Ovary (tissue), 9 donors: ENCODE measurements around the gene ACBD4. TPM values are rescaled to one million over a fixed set of nuclear protein-coding genes. Genes with fewer than 3 reads are reported as not detected.
A peak's percentile ranks its signal among the peaks of the same experiment; 100 is the strongest.

Source experiments
- DNase-seq, 5 donors: peaks; one replicate each; pipeline ENCODE4 v3.0.0-alpha.2; 2019 to 2020
- H3K27ac ChIP-seq, 2 donors: fragments of 200-600 bp; one replicate each; pipeline versions ENCODE4 v1.5.1 to v1.8.0; 2019 to 2022
- H3K27me3 ChIP-seq: fragments of 200-600 bp; one replicate; pipeline ENCODE4 v1.8.0; 2022
- H3K36me3 ChIP-seq: fragments of 200-600 bp; sonication (generic); one replicate; pipeline ENCODE4 v1.5.1; 2019
- H3K4me1 ChIP-seq: one replicate; pipeline ENCODE4 v1.8.1; 2013; ENCODE audit warnings: mild to moderate bottlenecking, moderate library complexity; ENCODE audit not compliant: insufficient read depth
- H3K4me3 ChIP-seq: fragments of 200-600 bp; sonication (generic); one replicate; pipeline ENCODE4 v1.5.1; 2017
- H3K9me3 ChIP-seq, 2 donors: fragments of 200-600 bp in 1 of 2; sonication (generic) in 1 of 2; one replicate each; pipeline versions ENCODE4 v1.5.1 to v1.8.1; 2013 to 2019; ENCODE audit warnings: mild to moderate bottlenecking in 1 of 2, moderate library complexity in 1 of 2
- EP300 ChIP-seq: sonication (generic); formaldehyde crosslinking; IDR thresholded peaks from one replicate; pipeline ENCODE4 v1.6.1; 2017; ENCODE audit warnings: antibody characterized with exemption
- POLR2A ChIP-seq: fragments of 450-650 bp; IDR thresholded peaks from one replicate; pipeline ENCODE4 v1.6.1; 2017; ENCODE audit warnings: antibody characterized with exemption, mild to moderate bottlenecking, moderate library complexity
- WGBS, 3 donors: extraction: QIAGEN DNeasy Blood & Tissue Kit in 1 of 3; methylation state at CpG; one replicate each; pipeline versions ENCODE4 v1.1.5 to v1.1.7; 2013 to 2017; 5-methylcytosine and 5-hydroxymethylcytosine counted together
- intact Hi-C, 4 donors: fragments of 100-400 bp; cut with DNase I; formaldehyde crosslinking; loops; one replicate each; pipeline versions ENCODE4 v1.11.0 to v1.15.1; 2022 to 2023
- polyA plus RNA-seq, 2 donors: library from polyadenylated mRNA; stranded (reverse); fragments of 200-250 nt in 1 of 2; fragments of 350-450 nt in 1 of 2; fragmentation: Illumina TruSeq in 1 of 2; extraction: RNeasy Lipid Tissue Mini Kit (QIAGEN cat#74804) in 1 of 2; gene quantifications; one replicate each; pipeline ENCODE4 v1.2.3, GENCODE V29; 2013 to 2014
- total RNA-seq, 7 donors: library from RNA; depleted of rRNA in 2 of 7; stranded (reverse); fragments of >200 nt in 2 of 7; fragmentation: NEBNext Ultra II Directional in 3 of 7; extraction: Animal tissue kit (Norgen Biotek cat#: 25700) in 3 of 7; gene quantifications; one replicate each; pipeline versions ENCODE4 v1.1.0 to v1.2.4, GENCODE V29; 2016 to 2023
- TF ChIP-seq, protein P1 (sequence below), 3 donors: fragments of 450-650 bp in 2 of 3; fragments of 200-600 bp in 1 of 3; IDR thresholded peaks; one replicate each; pipeline versions ENCODE4 v1.5.1 to v1.8.0; 2016 to 2022; ENCODE audit warnings: antibody characterized with exemption in 3 of 3, mild to moderate bottlenecking in 1 of 3
- donor health status: DM: no; HTN: no; CAD: no; lungs with moderate emphysema.
- donor health status: DM: no; HTN: no; CAD: no.
- donor health status: Bipolar disorder and iron deficiency.
- donor health status: DM: yes; HTN: yes; CAD: no.
- donor health status: DM: no; HTN: no; CAD: no.
- donor health status: DM: yes; HTN: yes; CAD: no.

Gene ACBD4
- total and polyA plus RNA-seq, 9 donors, result 11.0 to 24.5 (median 18.5) TPM

DNA sequence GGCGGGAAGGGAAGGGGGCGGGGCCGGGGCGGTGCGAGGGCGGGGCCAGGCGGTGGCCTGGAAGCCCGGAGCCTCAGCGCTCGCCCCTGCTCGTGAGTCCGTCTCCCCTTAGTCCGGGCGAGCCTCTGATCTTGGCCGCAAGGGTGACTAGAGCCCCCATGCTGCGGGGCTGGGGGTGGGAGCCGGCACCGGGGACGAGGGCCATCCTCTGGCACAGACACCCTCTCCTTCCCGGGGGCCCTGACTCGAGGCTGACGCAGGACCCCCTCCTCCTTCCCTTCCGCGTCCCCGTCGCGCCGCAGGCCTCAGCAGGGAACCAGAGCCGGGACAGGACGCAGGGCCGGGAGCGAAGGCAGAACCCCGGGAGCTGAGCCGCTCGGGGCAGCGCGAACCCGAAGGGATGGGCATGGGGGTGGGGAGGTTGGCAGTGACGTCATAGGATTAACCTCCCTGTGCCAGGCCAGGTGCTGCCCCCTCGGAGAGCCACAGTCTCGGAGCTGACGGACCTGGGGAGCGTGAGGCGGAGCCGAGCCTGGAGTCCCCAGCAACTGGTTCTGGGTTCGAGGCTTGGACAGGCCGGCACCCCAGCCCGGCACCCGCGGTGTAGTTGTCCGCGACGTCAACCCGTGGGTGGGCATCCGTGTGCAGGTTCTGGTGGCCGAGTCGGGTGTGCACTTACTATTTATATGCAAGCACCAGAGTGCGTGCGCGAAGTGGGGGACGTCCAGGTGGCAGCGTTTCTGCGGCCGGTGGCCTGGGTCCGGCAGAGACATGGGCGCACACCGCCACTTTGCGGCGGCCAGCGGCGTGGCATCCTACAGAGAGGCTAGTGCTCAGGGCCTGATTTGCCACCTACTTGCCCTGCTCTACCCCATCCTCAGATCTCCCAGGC lies 2.7 kb upstream of the ACBD4 start:
- no peaks in the 10 kb centered on the region for H3K27me3 ChIP-seq
- intact Hi-C loops, result loop anchor here in 2 of 4 donors (5.0 to 10.0 kb wide), 2 partner anchors 182 to 211 kb away; partner anchors contain the start of gene MAP3K14 (in 1 of the 2)
- no peaks in the 10 kb centered on the region for H3K9me3 ChIP-seq
- DNase-seq, result peak; percentile 82 to 87 (median 85)
- TF ChIP-seq EP300, result no peak
- TF ChIP-seq, protein P1, sequence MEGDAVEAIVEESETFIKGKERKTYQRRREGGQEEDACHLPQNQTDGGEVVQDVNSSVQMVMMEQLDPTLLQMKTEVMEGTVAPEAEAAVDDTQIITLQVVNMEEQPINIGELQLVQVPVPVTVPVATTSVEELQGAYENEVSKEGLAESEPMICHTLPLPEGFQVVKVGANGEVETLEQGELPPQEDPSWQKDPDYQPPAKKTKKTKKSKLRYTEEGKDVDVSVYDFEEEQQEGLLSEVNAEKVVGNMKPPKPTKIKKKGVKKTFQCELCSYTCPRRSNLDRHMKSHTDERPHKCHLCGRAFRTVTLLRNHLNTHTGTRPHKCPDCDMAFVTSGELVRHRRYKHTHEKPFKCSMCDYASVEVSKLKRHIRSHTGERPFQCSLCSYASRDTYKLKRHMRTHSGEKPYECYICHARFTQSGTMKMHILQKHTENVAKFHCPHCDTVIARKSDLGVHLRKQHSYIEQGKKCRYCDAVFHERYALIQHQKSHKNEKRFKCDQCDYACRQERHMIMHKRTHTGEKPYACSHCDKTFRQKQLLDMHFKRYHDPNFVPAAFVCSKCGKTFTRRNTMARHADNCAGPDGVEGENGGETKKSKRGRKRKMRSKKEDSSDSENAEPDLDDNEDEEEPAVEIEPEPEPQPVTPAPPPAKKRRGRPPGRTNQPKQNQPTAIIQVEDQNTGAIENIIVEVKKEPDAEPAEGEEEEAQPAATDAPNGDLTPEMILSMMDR (IDR thresholded peaks at IDR 0.05), result peak; percentile 71 to 88 (median 86)
- TF ChIP-seq POLR2A, result peak; percentile 64
- H3K27ac ChIP-seq, result peak overlapping the region; percentile 79 to 98
- peak overlapping the region; percentile 67 for H3K4me3 ChIP-seq
- no peaks in the 10 kb centered on the region for H3K36me3 ChIP-seq
- peaks cover 13% of the 10 kb centered on the region for H3K4me1 ChIP-seq
- 1 to 2% (median 2%) methylated on average over 52 to 71 of the region's 71 CpGs for WGBS, 3 donors

DNA sequence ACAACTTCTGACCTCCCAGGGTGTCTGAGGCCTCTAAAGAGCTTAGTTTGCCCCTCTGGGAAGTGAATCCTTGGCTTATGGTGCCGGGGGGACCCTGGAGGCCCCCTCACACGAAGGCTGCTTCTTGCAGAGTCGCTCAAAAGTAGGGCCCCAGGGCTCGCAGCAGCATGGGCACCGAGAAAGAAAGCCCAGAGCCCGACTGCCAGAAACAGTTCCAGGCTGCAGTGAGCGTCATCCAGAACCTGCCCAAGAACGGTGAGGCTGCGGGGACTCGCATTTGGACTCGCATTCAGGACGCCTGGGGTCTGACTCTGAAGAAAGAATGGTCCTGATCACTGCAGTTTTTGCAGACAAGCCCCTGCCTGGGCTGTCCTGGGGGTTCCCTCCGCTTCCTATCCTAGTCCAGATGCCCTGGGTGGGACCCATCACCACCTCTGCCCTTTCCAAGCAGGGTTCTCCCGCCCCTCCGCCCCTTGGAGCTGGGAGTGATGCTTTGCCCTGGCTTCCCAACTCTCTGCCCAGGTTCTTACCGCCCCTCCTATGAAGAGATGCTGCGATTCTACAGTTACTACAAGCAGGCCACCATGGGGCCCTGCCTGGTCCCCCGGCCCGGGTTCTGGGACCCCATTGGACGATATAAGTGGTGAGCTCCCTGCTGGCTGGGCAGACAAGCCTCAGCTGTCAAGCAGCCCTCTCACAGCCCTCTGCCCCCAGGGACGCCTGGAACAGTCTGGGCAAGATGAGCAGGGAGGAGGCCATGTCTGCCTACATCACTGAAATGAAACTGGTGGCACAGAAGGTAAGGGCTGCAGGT lies 698 bp downstream of the ACBD4 start:
- intact Hi-C loops, result loop anchor here (1.0 to 10.0 kb wide), 5 partner anchors 25 to 179 kb away; partner anchors contain the start of genes HEXIM2 (in 1 of the 4) and MAP3K14 (in 1 of the 4)
- Histone ChIP-seq H3K36me3 (no peaks in the 10 kb centered on the region), H3K27me3 (no peaks in the 10 kb centered on the region), H3K27ac (peak overlapping the region; percentile 65 to 81), H3K4me1 (peaks cover 2% of the 10 kb centered on the region), H3K9me3 (no peaks in the 10 kb centered on the region), H3K4me3 (peak overlapping the region; percentile 76)
- TF ChIP-seq EP300 (no peak), POLR2A (no peak)
- TF ChIP-seq, protein P1 (IDR thresholded peaks at IDR 0.05), result no peak
- WGBS, 3 donors, result 54 to 59% (median 56%) methylated on average over 21 of the region's 21 CpGs
- peak in 2 of 5 donors; percentile 22 to 44 for DNase-seq

DNA sequence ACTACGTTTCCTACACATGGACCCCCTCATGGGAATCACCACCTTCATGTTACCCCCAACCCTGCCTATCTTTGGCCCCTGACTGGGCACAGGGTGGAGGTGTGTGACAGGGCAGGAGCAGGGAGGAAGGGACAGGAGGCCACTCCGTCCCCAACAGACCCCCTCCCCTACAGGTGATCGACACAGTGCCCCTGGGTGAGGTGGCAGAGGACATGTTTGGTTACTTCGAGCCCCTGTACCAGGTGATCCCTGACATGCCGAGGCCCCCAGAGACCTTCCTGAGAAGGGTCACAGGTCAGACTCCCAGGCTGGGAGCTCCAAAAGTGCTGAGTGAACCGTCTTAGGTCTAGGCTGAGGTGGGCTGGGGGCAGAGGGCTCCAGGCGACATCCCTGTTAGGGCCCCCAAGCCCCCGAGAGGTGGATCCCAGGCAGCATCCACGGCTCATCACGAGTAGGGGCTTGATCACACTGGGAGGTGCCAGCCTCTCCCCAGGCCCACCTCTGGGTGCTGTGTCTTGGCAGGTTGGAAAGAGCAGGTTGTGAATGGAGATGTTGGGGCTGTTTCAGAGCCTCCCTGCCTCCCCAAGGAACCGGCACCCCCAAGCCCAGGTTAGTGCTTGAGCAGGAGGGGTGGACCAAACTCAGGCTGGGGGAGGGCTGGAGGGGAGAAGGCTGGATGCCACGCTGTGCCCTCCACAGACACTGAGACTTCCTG lies 1.5 kb downstream of the ACBD4 start:
- intact Hi-C loops, result loop anchor here in 3 of 4 donors (2.0 to 10.0 kb wide), 3 partner anchors 60 to 178 kb away; partner anchors contain the start of gene MAP3K14 (in 1 of the 3)
- no peaks in the 10 kb centered on the region for H3K27me3 ChIP-seq
- H3K27ac ChIP-seq, result no peak overlapping the region
- TF ChIP-seq EP300 (no peak), POLR2A (no peak)
- TF ChIP-seq, protein P1 (IDR thresholded peaks at IDR 0.05), result no peak
- no peaks in the 10 kb centered on the region for H3K36me3 ChIP-seq
- no peaks in the 10 kb centered on the region for H3K4me1 ChIP-seq
- DNase-seq, result peak in 3 of 5 donors; percentile 15 to 44 (median 34)
- no peak overlapping the region for H3K4me3 ChIP-seq
- WGBS, 3 donors, result 80 to 88% (median 82%) methylated on average over 12 of the region's 12 CpGs
- H3K9me3 ChIP-seq, result no peaks in the 10 kb centered on the region
